OCI-LY1 (cell line): ENCODE data around the gene HMGB4.

Experiments
- H2AFZ ChIP-seq: fragments of 200-600 bp; sonication (generic), shearing (Covaris generic); 2 replicates; pipeline ENCODE4 v1.6.0; 2014; ENCODE audit warnings: antibody characterized with exemption, mild to moderate bottlenecking, low read length
- H3F3A ChIP-seq: fragments of 200-600 bp; sonication (generic), shearing (Covaris generic); 2 replicates; pipeline ENCODE4 v1.6.0; 2014; ENCODE audit warnings: mild to moderate bottlenecking, antibody characterized with exemption, low read length, moderate library complexity; ENCODE audit not compliant: insufficient read depth
- H3K27ac ChIP-seq: fragments of 200-600 bp; sonication (generic); 2 replicates; pipeline ENCODE4 v1.5.1; 2014; ENCODE audit warnings: low read length, mixed run types, mild to moderate bottlenecking, low read depth; ENCODE audit not compliant: poor library complexity, severe bottlenecking
- H3K27me3 ChIP-seq: fragments of 200-600 bp; sonication (generic); 2 replicates; pipeline ENCODE4 v1.6.0; 2014; ENCODE audit warnings: antibody characterized with exemption, mild to moderate bottlenecking, low read length, moderate library complexity; ENCODE audit not compliant: insufficient read depth
- H3K36me3 ChIP-seq: fragments of 200-600 bp; sonication (generic); 2 replicates; pipeline ENCODE4 v1.6.1; 2014; ENCODE audit warnings: mild to moderate bottlenecking, antibody characterized with exemption, low read length, moderate library complexity, mixed read lengths; ENCODE audit not compliant: insufficient read depth
- H3K4me1 ChIP-seq: fragments of 200-600 bp; sonication (generic); 2 replicates; pipeline ENCODE4 v1.5.1; 2014; ENCODE audit warnings: mild to moderate bottlenecking, low read length, moderate library complexity; ENCODE audit not compliant: insufficient read depth, severe bottlenecking
- H3K4me2 ChIP-seq: fragments of 200-600 bp; sonication (generic), shearing (Covaris generic); 2 replicates; pipeline ENCODE4 v1.6.1; 2014; ENCODE audit warnings: low read length
- H3K4me3 ChIP-seq: fragments of 200-600 bp; sonication (generic); 2 replicates; pipeline ENCODE4 v1.5.1; 2014; ENCODE audit warnings: low read length, low read depth, mild to moderate bottlenecking, mixed read lengths; ENCODE audit not compliant: poor library complexity, severe bottlenecking
- H3K79me2 ChIP-seq: fragments of 200-600 bp; shearing (Covaris generic); 2 replicates; pipeline ENCODE4 v1.6.1; 2016; ENCODE audit warnings: mixed run types, low read length, mixed read lengths; ENCODE audit not compliant: insufficient read depth
- H3K9ac ChIP-seq: fragments of 200-600 bp; sonication (generic), shearing (Covaris generic); 2 replicates; pipeline ENCODE4 v1.6.1; 2014; ENCODE audit warnings: mild to moderate bottlenecking, low read length, mixed read lengths
- H3K9me2 ChIP-seq: fragments of 200-600 bp; sonication (generic), shearing (Covaris generic); 2 replicates; pipeline ENCODE4 v1.6.1; 2014; ENCODE audit warnings: low read depth, mild to moderate bottlenecking, low read length, mixed read lengths
- H3K9me3 ChIP-seq: fragments of 200-600 bp; shearing (Covaris generic); 2 replicates; pipeline ENCODE4 v1.6.1; 2014; ENCODE audit warnings: low read length, mixed read lengths
- H4K20me1 ChIP-seq: fragments of 200-600 bp; sonication (generic), shearing (Covaris generic); 2 replicates; pipeline ENCODE4 v1.6.0; 2016; ENCODE audit warnings: mild to moderate bottlenecking, low read length; ENCODE audit not compliant: insufficient read depth
- EZH2 ChIP-seq: fragments of 200-600 bp; sonication (generic), shearing (Covaris generic); IDR thresholded peaks from 2 replicates; pipeline ENCODE4 v1.8.0; 2017; ENCODE audit warnings: borderline replicate concordance, mixed run types, mild to moderate bottlenecking, antibody characterized with exemption, low read length, moderate library complexity, mixed read lengths
- TF ChIP-seq, protein P1 (sequence below): fragments of 200-600 bp; sonication (generic), shearing (Covaris generic); IDR thresholded peaks from 2 replicates; pipeline ENCODE4 v1.5.1; 2017; ENCODE audit warnings: mild to moderate bottlenecking, antibody characterized with exemption, low read length, moderate library complexity, mixed read lengths

The HMGB4 gene

DNA sequence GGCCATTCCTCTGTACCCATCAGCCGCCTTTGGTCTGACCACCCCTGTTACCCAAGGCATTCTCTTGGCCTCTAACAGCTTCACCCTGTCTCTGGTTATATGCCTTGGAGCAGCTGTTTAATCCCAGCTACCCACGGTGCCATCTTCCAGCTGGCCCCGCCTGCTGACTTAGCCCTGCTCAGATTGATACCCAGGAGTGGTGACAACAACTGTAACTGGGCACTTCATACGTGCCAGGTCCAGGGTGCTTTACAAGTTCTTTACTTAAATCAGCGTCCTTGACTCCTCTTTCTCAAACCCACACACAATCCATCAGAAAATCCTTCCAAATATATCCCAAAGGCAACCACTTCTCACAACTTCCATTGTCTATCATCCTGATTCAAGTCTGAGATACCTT, 37.2 kb upstream of the HMGB4 start:
- Histone ChIP-seq H3F3A (no peaks in the 10 kb centered on the region), H3K4me1 (no peaks in the 10 kb centered on the region), H2AFZ (no peak overlapping the region), H3K27ac (no peak overlapping the region), H3K9me3 (no peaks in the 10 kb centered on the region), H3K36me3 (no peaks in the 10 kb centered on the region), H4K20me1 (no peaks in the 10 kb centered on the region), H3K27me3 (no peaks in the 10 kb centered on the region), H3K79me2 (no peaks in the 10 kb centered on the region), H3K4me2 (no peak overlapping the region), H3K9ac (no peak overlapping the region), H3K4me3 (no peak overlapping the region), H3K9me2 (no peaks in the 10 kb centered on the region)
- TF ChIP-seq, protein P1, sequence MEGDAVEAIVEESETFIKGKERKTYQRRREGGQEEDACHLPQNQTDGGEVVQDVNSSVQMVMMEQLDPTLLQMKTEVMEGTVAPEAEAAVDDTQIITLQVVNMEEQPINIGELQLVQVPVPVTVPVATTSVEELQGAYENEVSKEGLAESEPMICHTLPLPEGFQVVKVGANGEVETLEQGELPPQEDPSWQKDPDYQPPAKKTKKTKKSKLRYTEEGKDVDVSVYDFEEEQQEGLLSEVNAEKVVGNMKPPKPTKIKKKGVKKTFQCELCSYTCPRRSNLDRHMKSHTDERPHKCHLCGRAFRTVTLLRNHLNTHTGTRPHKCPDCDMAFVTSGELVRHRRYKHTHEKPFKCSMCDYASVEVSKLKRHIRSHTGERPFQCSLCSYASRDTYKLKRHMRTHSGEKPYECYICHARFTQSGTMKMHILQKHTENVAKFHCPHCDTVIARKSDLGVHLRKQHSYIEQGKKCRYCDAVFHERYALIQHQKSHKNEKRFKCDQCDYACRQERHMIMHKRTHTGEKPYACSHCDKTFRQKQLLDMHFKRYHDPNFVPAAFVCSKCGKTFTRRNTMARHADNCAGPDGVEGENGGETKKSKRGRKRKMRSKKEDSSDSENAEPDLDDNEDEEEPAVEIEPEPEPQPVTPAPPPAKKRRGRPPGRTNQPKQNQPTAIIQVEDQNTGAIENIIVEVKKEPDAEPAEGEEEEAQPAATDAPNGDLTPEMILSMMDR = no peak
- TF ChIP-seq EZH2 = no peak

DNA sequence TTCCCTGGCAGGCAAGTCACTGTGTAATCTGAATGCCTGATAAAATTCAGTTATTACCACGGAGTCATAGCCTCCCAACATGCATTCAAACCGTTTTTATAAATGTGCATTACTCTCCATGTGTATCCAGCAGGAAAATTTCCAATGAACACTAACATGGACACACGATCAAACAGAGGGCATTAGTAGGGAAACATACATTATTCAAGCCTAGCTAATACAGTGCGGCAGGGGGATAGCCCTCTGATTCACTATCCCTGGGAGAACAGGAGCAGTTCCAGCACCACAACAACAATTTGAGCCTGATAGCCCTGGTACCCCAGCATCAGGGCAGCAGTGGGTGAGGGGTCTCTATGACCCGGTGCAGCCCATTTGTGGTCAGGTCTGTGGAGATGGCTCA, 35.8 kb upstream of the HMGB4 start:
- Histone ChIP-seq H2AFZ (no peak overlapping the region), H3F3A (no peaks in the 10 kb centered on the region), H3K27me3 (no peaks in the 10 kb centered on the region), H3K4me1 (no peaks in the 10 kb centered on the region), H4K20me1 (no peaks in the 10 kb centered on the region), H3K9me3 (no peaks in the 10 kb centered on the region), H3K36me3 (no peaks in the 10 kb centered on the region), H3K4me2 (no peak overlapping the region), H3K4me3 (no peak overlapping the region), H3K27ac (no peak overlapping the region), H3K9ac (no peak overlapping the region), H3K79me2 (no peaks in the 10 kb centered on the region), H3K9me2 (no peaks in the 10 kb centered on the region)
- TF ChIP-seq, protein P1 = no peak

DNA sequence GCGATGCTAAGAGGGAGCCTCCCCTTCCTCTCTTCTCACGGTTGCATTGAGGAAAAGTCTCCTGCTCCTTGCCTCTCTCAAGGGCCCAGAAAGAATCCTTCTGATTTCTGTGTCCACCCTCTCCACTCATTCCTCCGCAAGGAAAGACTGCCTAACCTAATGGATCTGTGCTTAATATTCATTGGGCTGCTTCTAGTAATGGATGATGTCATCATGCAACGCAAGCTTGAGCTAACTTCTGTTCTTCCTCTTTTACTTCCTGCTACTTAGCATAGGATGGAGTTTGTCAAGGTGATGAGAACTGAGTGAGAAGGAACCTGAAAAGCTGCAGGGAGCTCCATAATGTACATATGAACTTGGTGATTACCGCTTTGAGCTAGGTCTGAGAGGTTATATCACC, 35.2 kb upstream of the HMGB4 start:
- Histone ChIP-seq H2AFZ (no peak overlapping the region), H3K79me2 (no peaks in the 10 kb centered on the region), H3F3A (no peaks in the 10 kb centered on the region), H3K9ac (no peak overlapping the region), H3K4me1 (no peaks in the 10 kb centered on the region), H3K36me3 (no peaks in the 10 kb centered on the region), H4K20me1 (no peaks in the 10 kb centered on the region), H3K27ac (no peak overlapping the region), H3K9me2 (no peaks in the 10 kb centered on the region), H3K27me3 (no peaks in the 10 kb centered on the region), H3K4me3 (no peak overlapping the region), H3K9me3 (no peaks in the 10 kb centered on the region), H3K4me2 (no peak overlapping the region)
- TF ChIP-seq, protein P1 = no peak
- TF ChIP-seq EZH2 = no peak
